Mucosa of stomach (tissue), 1 donor: ENCODE results near the gene HUNK.

ENCODE experiments used
- H3K27me3 ChIP-seq: one replicate; pipeline ENCODE4 v1.7.0; 2013; ENCODE audit warnings: mild to moderate bottlenecking, low read length; ENCODE audit not compliant: control insufficient read depth, insufficient read depth
- H3K36me3 ChIP-seq: one replicate; pipeline ENCODE4 v1.7.0; 2013; ENCODE audit warnings: low read length; ENCODE audit not compliant: control insufficient read depth, insufficient read depth
- H3K4me1 ChIP-seq: one replicate; pipeline ENCODE4 v1.7.0; 2013; ENCODE audit warnings: mild to moderate bottlenecking, low read length; ENCODE audit not compliant: control insufficient read depth, insufficient read depth
- H3K4me3 ChIP-seq: one replicate; pipeline ENCODE4 v1.7.0; 2013; ENCODE audit warnings: low read length
- H3K9ac ChIP-seq: one replicate; pipeline ENCODE4 v1.7.0; 2013; ENCODE audit warnings: mild to moderate bottlenecking, low read length, moderate library complexity
- H3K9me3 ChIP-seq: one replicate; pipeline ENCODE4 v1.7.0; 2013; ENCODE audit warnings: mild to moderate bottlenecking, low read length, moderate library complexity; ENCODE audit not compliant: control insufficient read depth
- donor health status: Pancreatic carcinoma.

HUNK gene

GRCh38 chr21:31872452-31873274, at the start of gene HUNK:
TSS of gene HUNK (plus strand) at chr21:31873020. CDS start at chr21:31873675, 655 bp downstream.
- H3K9me3 ChIP-seq, result no peaks in the 10 kb centered on the region
- H3K9ac ChIP-seq, result peak within 1 kb of the TSS; percentile 17
- peaks cover 36% of the 10 kb centered on the region for H3K27me3 ChIP-seq
- H3K4me1 ChIP-seq, result peaks cover 9% of the 10 kb centered on the region
- H3K36me3 ChIP-seq, result no peaks in the 10 kb centered on the region
- H3K4me3 ChIP-seq, result peak within 1 kb of the TSS; percentile 8

- H3K36me3 ChIP-seq, result no peaks in the 10 kb centered on the region
- no peaks in the 10 kb centered on the region for H3K27me3 ChIP-seq
- no peaks in the 10 kb centered on the region for H3K9me3 ChIP-seq
- no peak overlapping the region for H3K4me3 ChIP-seq
- H3K9ac ChIP-seq, result no peak overlapping the region
- no peaks in the 10 kb centered on the region for H3K4me1 ChIP-seq
Observed at GRCh38 chr21:31829736-31830472, 42.9 kb upstream of the HUNK start.

- no peaks in the 10 kb centered on the region for H3K9me3 ChIP-seq
- no peak overlapping the region for H3K4me3 ChIP-seq
- no peak overlapping the region for H3K9ac ChIP-seq
- no peaks in the 10 kb centered on the region for H3K4me1 ChIP-seq
- H3K36me3 ChIP-seq, result no peaks in the 10 kb centered on the region
- H3K27me3 ChIP-seq, result no peaks in the 10 kb centered on the region
Observed at GRCh38 chr21:31830701-31831100, 42.1 kb upstream of the HUNK start.

- Histone ChIP-seq H3K9me3 (no peaks in the 10 kb centered on the region), H3K4me1 (no peaks in the 10 kb centered on the region), H3K27me3 (no peaks in the 10 kb centered on the region), H3K36me3 (no peaks in the 10 kb centered on the region), H3K4me3 (no peak overlapping the region), H3K9ac (no peak overlapping the region)
Observed at GRCh38 chr21:31837041-31837440, 35.8 kb upstream of the HUNK start.

- H3K9ac ChIP-seq, result no peak overlapping the region
- H3K4me3 ChIP-seq, result no peak overlapping the region
- H3K36me3 ChIP-seq, result no peaks in the 10 kb centered on the region
- H3K9me3 ChIP-seq, result no peaks in the 10 kb centered on the region
- no peaks in the 10 kb centered on the region for H3K27me3 ChIP-seq
- no peaks in the 10 kb centered on the region for H3K4me1 ChIP-seq
Observed at GRCh38 chr21:31837618-31838390, 35.0 kb upstream of the HUNK start.

GRCh38 chr21:31838586-31839355, 34.0 kb upstream of the HUNK start:
- no peaks in the 10 kb centered on the region for H3K9me3 ChIP-seq
- no peaks in the 10 kb centered on the region for H3K27me3 ChIP-seq
- no peak overlapping the region for H3K9ac ChIP-seq
- no peaks in the 10 kb centered on the region for H3K36me3 ChIP-seq
- H3K4me3 ChIP-seq, result no peak overlapping the region
- no peaks in the 10 kb centered on the region for H3K4me1 ChIP-seq

- Histone ChIP-seq H3K9ac (no peak overlapping the region), H3K9me3 (no peaks in the 10 kb centered on the region), H3K36me3 (no peaks in the 10 kb centered on the region), H3K27me3 (no peaks in the 10 kb centered on the region), H3K4me3 (no peak overlapping the region), H3K4me1 (no peaks in the 10 kb centered on the region)
Observed at GRCh38 chr21:31844206-31844605, 28.6 kb upstream of the HUNK start.

GRCh38 chr21:31845151-31845729, 27.6 kb upstream of the HUNK start:
- Histone ChIP-seq H3K4me3 (no peak overlapping the region), H3K9me3 (no peaks in the 10 kb centered on the region), H3K9ac (no peak overlapping the region), H3K36me3 (no peaks in the 10 kb centered on the region), H3K4me1 (no peaks in the 10 kb centered on the region), H3K27me3 (no peaks in the 10 kb centered on the region)

GRCh38 chr21:31846690-31847089, 26.1 kb upstream of the HUNK start:
- Histone ChIP-seq H3K4me3 (no peak overlapping the region), H3K4me1 (no peaks in the 10 kb centered on the region), H3K9ac (no peak overlapping the region), H3K36me3 (no peaks in the 10 kb centered on the region), H3K27me3 (peaks cover 4% of the 10 kb centered on the region), H3K9me3 (no peaks in the 10 kb centered on the region)

- H3K27me3 ChIP-seq, result peaks cover 4% of the 10 kb centered on the region
Observed at GRCh38 chr21:31847761-31848160, 25.1 kb upstream of the HUNK start.

GRCh38 chr21:31848326-31848985, 24.4 kb upstream of the HUNK start:
- Histone ChIP-seq H3K27me3 (peaks cover 4% of the 10 kb centered on the region), H3K9me3 (no peaks in the 10 kb centered on the region), H3K4me3 (no peak overlapping the region), H3K9ac (no peak overlapping the region), H3K4me1 (no peaks in the 10 kb centered on the region), H3K36me3 (no peaks in the 10 kb centered on the region)

More at GRCh38 chr21:31847761-31848160, 25.1 kb upstream of the HUNK start:
- Histone ChIP-seq H3K4me1 (no peaks in the 10 kb centered on the region), H3K9ac (no peak overlapping the region), H3K36me3 (no peaks in the 10 kb centered on the region), H3K4me3 (no peak overlapping the region), H3K9me3 (no peaks in the 10 kb centered on the region)
